Measurements from ENCODE around the gene SPNS2. TPM values are rescaled to one million over a fixed set of nuclear protein-coding genes. Genes with fewer than 3 reads are reported as not detected.

The SPNS2 gene
- total RNA-seq, 3 donors from 2014 or later = 9.2 to 24.5 (median 11.0) TPM

DNA sequence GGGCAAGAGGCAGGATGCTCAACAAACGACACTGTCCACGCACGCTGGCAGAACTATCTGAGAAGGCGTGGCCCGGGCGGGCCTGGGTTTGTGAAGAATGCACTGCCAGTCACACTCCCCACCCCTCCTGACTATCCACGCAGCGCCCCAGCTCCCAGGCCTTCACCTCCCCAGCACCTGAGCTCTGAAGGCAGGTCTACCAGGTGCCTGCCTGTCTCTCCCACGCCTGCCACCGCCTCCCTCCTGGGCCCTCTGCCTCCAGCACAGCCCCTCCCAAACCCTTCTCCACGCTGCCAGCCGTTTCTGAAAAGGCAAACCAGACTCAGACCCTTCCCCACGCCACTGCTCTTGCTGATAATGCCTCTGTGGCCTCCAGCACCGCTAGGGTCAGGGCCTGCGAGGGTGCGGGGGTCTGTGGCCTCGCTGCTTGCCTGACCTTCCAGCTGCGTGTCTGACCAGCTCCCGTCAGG, 44.9 kb downstream of the SPNS2 start:
- intact Hi-C loops (cut with DNase I, micrococcal nuclease) = no loop called here
- no peak for ATAC-seq
- no peak for DNase-seq

DNA sequence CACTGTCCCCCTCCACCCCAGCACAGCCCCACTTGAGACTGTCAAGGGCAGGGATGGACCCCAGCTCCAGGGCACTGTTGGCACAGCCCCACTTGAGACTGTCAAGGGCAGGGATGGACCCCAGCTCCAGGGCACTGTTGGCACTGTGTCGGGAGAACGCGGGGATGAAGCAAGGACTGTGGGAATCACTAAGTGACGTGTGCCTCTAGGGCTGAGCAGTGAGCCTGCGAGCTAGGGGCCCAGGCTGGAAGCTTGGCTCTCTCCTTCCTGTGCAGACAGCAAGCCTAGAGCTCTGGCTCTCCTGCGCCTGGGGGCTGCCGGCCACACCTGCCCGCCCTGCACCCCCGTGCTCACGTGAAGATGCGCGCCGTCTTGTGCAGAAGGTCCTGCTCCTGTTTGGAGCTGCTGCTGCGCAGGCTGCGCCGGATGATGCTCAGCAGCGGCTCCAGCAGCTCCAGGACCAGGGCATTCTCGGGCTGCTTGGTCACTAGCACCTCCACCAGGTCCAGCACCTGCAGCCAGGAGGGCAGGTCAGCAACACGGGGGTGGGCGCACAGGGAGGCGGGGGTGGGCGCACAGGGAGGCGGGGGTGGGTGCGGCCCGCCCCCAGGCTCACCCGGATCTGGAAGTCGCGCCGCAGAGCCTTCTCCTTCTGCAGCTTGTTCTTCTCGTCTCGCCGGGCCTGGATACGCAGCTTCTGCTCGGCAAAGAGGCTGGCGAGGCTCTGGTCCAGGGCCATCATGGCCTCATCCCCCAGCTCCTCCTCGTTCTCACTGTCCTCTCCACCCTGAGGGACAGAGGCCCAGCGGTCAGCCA, 45.7 kb downstream of the SPNS2 start:
- intact Hi-C loops (cut with DNase I, micrococcal nuclease) = no loop called here
- TF ChIP-seq, protein P1, sequence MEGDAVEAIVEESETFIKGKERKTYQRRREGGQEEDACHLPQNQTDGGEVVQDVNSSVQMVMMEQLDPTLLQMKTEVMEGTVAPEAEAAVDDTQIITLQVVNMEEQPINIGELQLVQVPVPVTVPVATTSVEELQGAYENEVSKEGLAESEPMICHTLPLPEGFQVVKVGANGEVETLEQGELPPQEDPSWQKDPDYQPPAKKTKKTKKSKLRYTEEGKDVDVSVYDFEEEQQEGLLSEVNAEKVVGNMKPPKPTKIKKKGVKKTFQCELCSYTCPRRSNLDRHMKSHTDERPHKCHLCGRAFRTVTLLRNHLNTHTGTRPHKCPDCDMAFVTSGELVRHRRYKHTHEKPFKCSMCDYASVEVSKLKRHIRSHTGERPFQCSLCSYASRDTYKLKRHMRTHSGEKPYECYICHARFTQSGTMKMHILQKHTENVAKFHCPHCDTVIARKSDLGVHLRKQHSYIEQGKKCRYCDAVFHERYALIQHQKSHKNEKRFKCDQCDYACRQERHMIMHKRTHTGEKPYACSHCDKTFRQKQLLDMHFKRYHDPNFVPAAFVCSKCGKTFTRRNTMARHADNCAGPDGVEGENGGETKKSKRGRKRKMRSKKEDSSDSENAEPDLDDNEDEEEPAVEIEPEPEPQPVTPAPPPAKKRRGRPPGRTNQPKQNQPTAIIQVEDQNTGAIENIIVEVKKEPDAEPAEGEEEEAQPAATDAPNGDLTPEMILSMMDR (IDR thresholded peaks at IDR 0.05) = no peak
- Histone ChIP-seq H3K36me3 (ENCODE audit: low read depth) (no peaks in the 10 kb centered on the region), H3K4me1 (ENCODE audit: low read depth) (no peaks in the 10 kb centered on the region), H3K4me3 (no peak overlapping the region), H3K9me3 (no peaks in the 10 kb centered on the region)
- no peak for ATAC-seq
- no peak for DNase-seq

More for the DNA sequence above, 44.9 kb downstream of the SPNS2 start:
- H3K36me3 ChIP-seq (ENCODE audit: low read depth) = no peaks in the 10 kb centered on the region
- H3K9me3 ChIP-seq = no peaks in the 10 kb centered on the region
- H3K4me3 ChIP-seq = no peak overlapping the region
- TF ChIP-seq, protein P1 (IDR thresholded peaks at IDR 0.05) = no peak
- H3K4me1 ChIP-seq (ENCODE audit: low read depth) = no peaks in the 10 kb centered on the region

DNA sequence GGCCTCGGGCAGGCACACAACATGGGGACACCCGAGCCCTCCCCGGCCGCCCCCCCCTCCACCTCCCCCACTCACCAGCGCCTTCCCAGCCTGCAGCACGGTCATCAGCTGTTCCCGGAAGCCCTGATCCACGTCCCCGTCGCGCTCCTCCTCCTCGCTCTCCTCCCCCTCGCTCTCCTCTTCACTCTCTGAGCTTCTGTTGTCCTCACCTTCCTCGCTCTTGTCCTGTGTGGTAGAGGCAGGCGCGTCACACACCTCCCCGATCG, 46.2 kb downstream of the SPNS2 start:
- H3K9me3 ChIP-seq = no peaks in the 10 kb centered on the region

DNA sequence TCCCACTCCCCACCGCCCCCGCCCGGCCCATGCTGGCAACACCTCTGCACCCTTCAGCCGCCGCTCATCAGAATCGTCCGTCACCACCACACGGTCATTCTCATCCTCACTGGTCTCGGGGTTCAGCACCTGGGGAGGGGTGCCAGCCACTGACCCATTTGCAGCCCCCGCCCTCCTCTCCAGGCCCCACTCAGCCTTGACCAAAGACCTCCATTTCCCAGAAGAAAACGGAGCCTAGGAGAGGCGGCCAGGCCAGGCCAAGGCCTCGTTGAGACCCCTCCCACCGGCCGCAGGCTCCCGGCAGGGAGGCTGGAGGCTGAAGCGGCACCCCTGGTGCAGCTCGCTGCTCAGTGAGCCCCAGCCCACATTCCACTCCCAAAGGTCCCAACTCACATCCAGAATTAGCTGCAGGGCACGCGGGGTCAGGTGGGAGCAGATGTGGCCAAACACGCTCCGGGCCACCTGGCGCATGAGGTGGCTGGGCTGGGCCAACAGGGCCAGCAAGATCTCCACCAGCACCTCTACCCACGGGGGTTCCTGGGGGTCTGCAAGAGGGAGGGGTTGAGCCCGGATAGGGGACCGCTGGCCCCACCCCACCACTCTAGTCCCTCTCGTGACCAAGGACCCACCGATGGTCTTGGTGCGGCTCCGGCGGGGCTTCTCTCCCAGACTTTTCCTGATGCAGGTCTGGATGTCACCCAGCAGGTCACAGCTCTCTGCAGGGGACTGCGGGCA, 46.7 kb downstream of the SPNS2 start:
- no peaks in the 10 kb centered on the region for H3K36me3 ChIP-seq (ENCODE audit: low read depth)
- H3K4me3 ChIP-seq = no peak overlapping the region
- intact Hi-C loops (cut with DNase I, micrococcal nuclease) = no loop called here
- peak in 1 of 3 donors; percentile 17 for DNase-seq
- H3K4me1 ChIP-seq (ENCODE audit: low read depth) = no peaks in the 10 kb centered on the region
- TF ChIP-seq, protein P1 (IDR thresholded peaks at IDR 0.05) = no peak
- H3K9me3 ChIP-seq = no peaks in the 10 kb centered on the region
- ATAC-seq = no peak

More for the DNA sequence above, 46.2 kb downstream of the SPNS2 start:
- TF ChIP-seq, protein P1 (IDR thresholded peaks at IDR 0.05) = no peak
- intact Hi-C loops (cut with DNase I, micrococcal nuclease) = no loop called here
- ATAC-seq = no peak
- DNase-seq = no peak
- H3K4me1 ChIP-seq (ENCODE audit: low read depth) = no peaks in the 10 kb centered on the region
- no peak overlapping the region for H3K4me3 ChIP-seq
- H3K36me3 ChIP-seq (ENCODE audit: low read depth) = no peaks in the 10 kb centered on the region

DNA sequence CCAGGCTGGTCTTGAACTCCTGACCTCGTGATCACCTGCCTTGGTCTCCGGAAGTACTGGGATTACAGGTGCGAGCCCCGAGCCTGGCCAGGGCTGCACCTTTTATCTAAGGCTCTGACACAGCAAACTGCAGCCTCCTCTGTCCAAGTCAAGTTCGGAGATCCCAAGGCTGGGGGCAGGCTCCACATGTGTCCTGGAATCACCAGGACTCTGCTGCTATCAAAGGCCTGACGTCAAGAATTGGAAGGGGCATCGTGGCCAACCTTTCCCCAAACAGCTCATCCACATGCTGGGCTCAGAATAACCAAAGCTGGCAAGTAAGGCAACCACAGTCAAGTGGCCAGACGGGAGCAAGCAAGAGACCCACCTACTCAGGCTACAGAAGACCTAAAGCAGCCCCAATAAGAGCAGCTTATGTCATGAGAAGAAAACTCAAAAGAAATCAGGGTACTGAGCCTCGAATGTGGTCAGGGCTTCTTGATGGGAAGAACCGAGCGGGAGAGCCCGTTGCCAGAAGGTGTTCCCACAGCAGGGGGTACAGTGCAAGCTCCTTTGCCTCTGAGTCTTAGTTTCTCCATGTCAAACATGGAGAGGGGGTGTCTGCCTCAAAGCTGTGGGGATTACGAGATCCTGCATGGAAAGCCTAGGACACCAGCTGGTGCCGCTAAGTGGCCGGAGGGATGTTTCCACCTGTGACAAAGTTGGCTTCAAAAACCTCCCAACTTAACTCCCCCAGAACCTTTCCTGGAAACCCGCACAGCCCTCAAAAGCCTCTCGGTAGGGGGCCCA, 48.6 kb downstream of the SPNS2 start:
- Histone ChIP-seq H3K4me3 (no peak overlapping the region), H3K36me3 (ENCODE audit: low read depth) (no peaks in the 10 kb centered on the region), H3K9me3 (no peaks in the 10 kb centered on the region), H3K4me1 (ENCODE audit: low read depth) (no peaks in the 10 kb centered on the region)
- TF ChIP-seq, protein P1 (IDR thresholded peaks at IDR 0.05) = no peak
- DNase-seq (no peak), ATAC-seq (no peak)
- intact Hi-C loops (cut with DNase I, micrococcal nuclease) = no loop called here
